HCT116 (cell line): ENCODE measurements around the gene CORO2A. TPM values are rescaled to one million over a fixed set of nuclear protein-coding genes. Genes with fewer than 3 reads are reported as not detected.

Experiments
- ATAC-seq: fragments of 200-7000 bp; cut with Tn5 transposase; 2 replicates; pipeline ENCODE4 v1.9.1; 2020; ENCODE audit warnings: mild to moderate bottlenecking, moderate library complexity
- BruUV-seq: library from RNA; stranded (reverse); fragments of 400-500 nt; replicated peaks from 2 replicates; lab custom pipeline; 2021; lab: Mats Ljungman, UMichigan
- CTCF ChIA-PET: fragments of 300-600 bp; sonication (Branson Sonifier 250); formaldehyde crosslinking; loops from one replicate; lab custom pipeline; 2021; ENCODE audit warnings: antibody characterized with exemption; lab: Charles Lee
- POLR2A ChIA-PET: fragments of 300-600, 350-600 bp; sonication (Branson Sonifier 250); formaldehyde crosslinking; loops from one replicate; lab custom pipeline; 2021; ENCODE audit warnings: antibody characterized with exemption; lab: Charles Lee
- RAD21 ChIA-PET, 2 experiments: fragments of 300-600 bp; sonication (Branson Sonifier 250); formaldehyde crosslinking; loops; one replicate each; lab custom pipeline; 2023; ENCODE audit warnings: low total read pairs in 2 of 2; ENCODE audit not compliant: uncharacterized antibody in 2 of 2, unreplicated experiment in 2 of 2, low non-redundant PET in 1 of 2; lab: Charles Lee
- DNase-seq: peaks from one replicate; pipeline ENCODE4 v3.0.0-alpha.2; 2010; ENCODE audit warnings: low read depth, low spot score
- H2AFZ ChIP-seq: fragments of 200-600 bp; shearing (Covaris generic), sonication (generic); 2 replicates; pipeline ENCODE4 v1.6.1; 2017; ENCODE audit warnings: low read depth, mixed run types, mixed read lengths, antibody characterized with exemption, low read length; ENCODE audit not compliant: poor library complexity, severe bottlenecking
- H3K27ac ChIP-seq: 2 replicates; pipeline ENCODE4 v1.5.1; 2012; ENCODE audit warnings: low read depth, low read length
- H3K27me3 ChIP-seq: fragments of 200-600 bp; sonication (generic); 2 replicates; pipeline ENCODE4 v1.6.1; 2016; ENCODE audit warnings: mixed run types, low read length, mixed read lengths; ENCODE audit not compliant: insufficient read depth
- H3K36me3 ChIP-seq, 2 experiments: fragments of 200-500 bp in 1 of 2; fragments of 200-600 bp in 1 of 2; sonication (Bioruptor generic) in 1 of 2; sonication (generic) in 1 of 2; 2 replicates each; pipeline versions ENCODE4 v1.5.1 to v1.6.1; 2014 to 2016; ENCODE audit warnings: low read length in 2 of 2, inconsistent platforms in 1 of 2, mixed read lengths in 1 of 2, mixed run types in 1 of 2; ENCODE audit not compliant: insufficient read depth in 2 of 2, control insufficient read depth in 1 of 2
- H3K4me1 ChIP-seq, 2 experiments: fragments of 200-600 bp in 1 of 2; sonication (generic) in 1 of 2; 2 replicates each; pipeline versions ENCODE4 v1.5.1 to v1.6.1; 2012 to 2017; ENCODE audit warnings: low read length in 2 of 2, inconsistent platforms in 1 of 2, mild to moderate bottlenecking in 1 of 2, mixed read lengths in 1 of 2, mixed run types in 1 of 2, moderate library complexity in 1 of 2; ENCODE audit not compliant: insufficient read depth in 2 of 2, control insufficient read depth in 1 of 2
- H3K4me2 ChIP-seq: fragments of 200-600 bp; sonication (generic); 2 replicates; pipeline ENCODE4 v1.6.1; 2017; ENCODE audit warnings: mixed run types, low read length, mixed read lengths
- H3K4me3 ChIP-seq, 2 experiments: fragments of 200-600 bp in 1 of 2; sonication (generic) in 1 of 2; replicated peaks in 1 of 2; 2 replicates each; pipeline ENCODE4 v1.5.1; 2011 to 2016; ENCODE audit warnings: low read length in 2 of 2, control low read depth in 1 of 2, low read depth in 1 of 2, mild to moderate bottlenecking in 1 of 2, mixed read lengths in 1 of 2, mixed run types in 1 of 2
- H3K79me2 ChIP-seq: fragments of 200-600 bp; sonication (generic); 2 replicates; pipeline ENCODE4 v1.6.1; 2017; ENCODE audit warnings: mild to moderate bottlenecking, mixed run types, low read length, moderate library complexity, mixed read lengths; ENCODE audit not compliant: insufficient read depth
- H3K9ac ChIP-seq: fragments of 200-600 bp; sonication (generic); 2 replicates; pipeline ENCODE4 v1.6.1; 2016; ENCODE audit warnings: low read length, mixed read lengths
- H3K9me2 ChIP-seq: fragments of 200-600 bp; sonication (generic), shearing (Covaris generic); 2 replicates; pipeline ENCODE4 v1.6.1; 2017; ENCODE audit warnings: mixed run types, mild to moderate bottlenecking, moderate library complexity; ENCODE audit not compliant: insufficient read depth
- H3K9me3 ChIP-seq, 2 experiments: fragments of 200-500 bp in 1 of 2; fragments of 200-600 bp in 1 of 2; sonication (Bioruptor generic) in 1 of 2; sonication (generic) in 1 of 2; 2 replicates each; pipeline ENCODE4 v1.6.1; 2014 to 2017; ENCODE audit warnings: low read length in 2 of 2, mixed read lengths in 2 of 2, inconsistent platforms in 1 of 2, low read depth in 1 of 2, mild to moderate bottlenecking in 1 of 2, mixed run types in 1 of 2, moderate library complexity in 1 of 2; ENCODE audit not compliant: control insufficient read depth in 1 of 2, insufficient read depth in 1 of 2
- H4K20me1 ChIP-seq: fragments of 200-600 bp; sonication (generic), shearing (Covaris generic); 2 replicates; pipeline ENCODE4 v1.6.1; 2017; ENCODE audit warnings: mixed run types, mild to moderate bottlenecking, moderate library complexity; ENCODE audit not compliant: insufficient read depth
- ATF3 ChIP-seq: IDR thresholded peaks from 2 replicates; pipeline ENCODE4 v1.6.1; 2012
- CBX3 ChIP-seq: IDR thresholded peaks from 2 replicates; pipeline ENCODE4 v1.6.1; 2012; ENCODE audit warnings: low read depth
- CEBPB ChIP-seq: IDR thresholded peaks from 2 replicates; pipeline ENCODE4 v1.6.1; 2012; ENCODE audit warnings: low read depth
- EGR1 ChIP-seq: IDR thresholded peaks from 2 replicates; pipeline ENCODE4 v1.6.1; 2012; ENCODE audit warnings: low read depth
- ELF1 ChIP-seq: IDR thresholded peaks from 2 replicates; pipeline ENCODE4 v1.6.1; 2012; ENCODE audit warnings: low read depth, borderline replicate concordance
- FOSL1 ChIP-seq: IDR thresholded peaks from 2 replicates; pipeline ENCODE4 v1.6.1; 2012; ENCODE audit warnings: low read depth
- RAD21 ChIP-seq: IDR thresholded peaks from 2 replicates; pipeline ENCODE4 v1.6.1; 2012; ENCODE audit warnings: low read depth, mild to moderate bottlenecking
- REST ChIP-seq: IDR thresholded peaks from 2 replicates; pipeline ENCODE4 v1.6.1; 2012; ENCODE audit warnings: low read depth
- SIN3A ChIP-seq: IDR thresholded peaks from 2 replicates; pipeline ENCODE4 v1.6.1; 2012; ENCODE audit warnings: low read depth
- SP1 ChIP-seq: IDR thresholded peaks from 2 replicates; pipeline ENCODE4 v1.6.1; 2012; ENCODE audit warnings: low read depth
- SRF ChIP-seq: IDR thresholded peaks from 2 replicates; pipeline ENCODE4 v1.6.1; 2012; ENCODE audit warnings: low read depth
- TCF7L2 ChIP-seq: IDR thresholded peaks from 2 replicates; pipeline ENCODE4 v1.7.0; 2011; ENCODE audit warnings: borderline replicate concordance, inconsistent platforms; ENCODE audit not compliant: insufficient read depth, insufficient read length; ENCODE audit errors: extremely low read depth
- YY1 ChIP-seq: IDR thresholded peaks from 2 replicates; pipeline ENCODE4 v1.6.1; 2011; ENCODE audit warnings: low read length, low read depth, moderate library complexity, mild to moderate bottlenecking; ENCODE audit not compliant: insufficient replicate concordance; ENCODE audit errors: extremely low read depth
- ZBTB33 ChIP-seq: IDR thresholded peaks from 2 replicates; pipeline ENCODE4 v1.6.1; 2011; ENCODE audit warnings: mild to moderate bottlenecking, low read length, moderate library complexity; ENCODE audit not compliant: insufficient replicate concordance; ENCODE audit errors: extremely low read depth
- ZFX ChIP-seq: fragments of 450-650 bp; IDR thresholded peaks from 2 replicates; pipeline ENCODE4 v1.6.1; 2017
- intact Hi-C: fragments of 100-400 bp; cut with micrococcal nuclease; formaldehyde crosslinking; loops from 2 replicates; pipeline ENCODE4 v1.10.0; 2022
- total RNA-seq: library from RNA; stranded (reverse); gene quantifications from one replicate; pipeline ENCODE4 v1.2.1, GENCODE V29; 2021; ENCODE audit not compliant: unreplicated experiment
- TF ChIP-seq, protein P1 (sequence below): IDR thresholded peaks from 2 replicates; pipeline ENCODE4 v1.6.1; 2012
- TF ChIP-seq, protein P2 (sequence below), 3 experiments: fragments of 200-600 bp in 1 of 3; sonication (generic) in 1 of 3; IDR thresholded peaks in 2 of 3; conservative IDR thresholded peaks in 1 of 3; 2 replicates each; pipeline ENCODE4 v1.5.1; 2012 to 2017; ENCODE audit warnings: low read depth in 2 of 3, low read length in 2 of 3, antibody characterized with exemption in 1 of 3, borderline replicate concordance in 1 of 3, control low read depth in 1 of 3, mild to moderate bottlenecking in 1 of 3, mixed read lengths in 1 of 3, mixed run types in 1 of 3, moderate library complexity in 1 of 3; ENCODE audit not compliant: insufficient read depth in 1 of 3

Gene CORO2A
- total RNA-seq, 1 experiment from 2014 or later, result 5.7 TPM

- no peaks in the 10 kb centered on the region for H3K79me2 ChIP-seq
Observed at GRCh38 chr9:98157372-98157771, 35.1 kb downstream of the CORO2A start.

More at GRCh38 chr9:98157372-98157771, 35.1 kb downstream of the CORO2A start:
- Histone ChIP-seq H3K4me1 (no peaks in the 10 kb centered on the region), H2AFZ (no peak overlapping the region), H3K4me2 (no peak overlapping the region), H3K27me3 (no peaks in the 10 kb centered on the region), H3K36me3 (no peaks in the 10 kb centered on the region), H4K20me1 (no peaks in the 10 kb centered on the region), H3K9me3 (no peaks in the 10 kb centered on the region), H3K9me2 (no peaks in the 10 kb centered on the region), H3K4me3 (no peak overlapping the region), H3K9ac (no peak overlapping the region), H3K27ac (no peak overlapping the region)
- intact Hi-C loops, result no loop called here
- RAD21 ChIA-PET, result no interaction called here
- BruUV-seq, result no TSS peak
- POLR2A ChIA-PET, result no interaction called here
- DNase-seq (no peak), ATAC-seq (no peak)
- TF ChIP-seq TCF7L2 (no peak), SIN3A (no peak), ELF1 (no peak), CEBPB (no peak), ATF3 (no peak), SP1 (no peak), ZFX (no peak), CBX3 (no peak), YY1 (no peak), SRF (no peak), FOSL1 (no peak), REST (no peak), EGR1 (no peak), RAD21 (no peak), ZBTB33 (no peak)
- TF ChIP-seq, protein P1, sequence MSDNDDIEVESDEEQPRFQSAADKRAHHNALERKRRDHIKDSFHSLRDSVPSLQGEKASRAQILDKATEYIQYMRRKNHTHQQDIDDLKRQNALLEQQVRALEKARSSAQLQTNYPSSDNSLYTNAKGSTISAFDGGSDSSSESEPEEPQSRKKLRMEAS, result no peak
- TF ChIP-seq, protein P2, sequence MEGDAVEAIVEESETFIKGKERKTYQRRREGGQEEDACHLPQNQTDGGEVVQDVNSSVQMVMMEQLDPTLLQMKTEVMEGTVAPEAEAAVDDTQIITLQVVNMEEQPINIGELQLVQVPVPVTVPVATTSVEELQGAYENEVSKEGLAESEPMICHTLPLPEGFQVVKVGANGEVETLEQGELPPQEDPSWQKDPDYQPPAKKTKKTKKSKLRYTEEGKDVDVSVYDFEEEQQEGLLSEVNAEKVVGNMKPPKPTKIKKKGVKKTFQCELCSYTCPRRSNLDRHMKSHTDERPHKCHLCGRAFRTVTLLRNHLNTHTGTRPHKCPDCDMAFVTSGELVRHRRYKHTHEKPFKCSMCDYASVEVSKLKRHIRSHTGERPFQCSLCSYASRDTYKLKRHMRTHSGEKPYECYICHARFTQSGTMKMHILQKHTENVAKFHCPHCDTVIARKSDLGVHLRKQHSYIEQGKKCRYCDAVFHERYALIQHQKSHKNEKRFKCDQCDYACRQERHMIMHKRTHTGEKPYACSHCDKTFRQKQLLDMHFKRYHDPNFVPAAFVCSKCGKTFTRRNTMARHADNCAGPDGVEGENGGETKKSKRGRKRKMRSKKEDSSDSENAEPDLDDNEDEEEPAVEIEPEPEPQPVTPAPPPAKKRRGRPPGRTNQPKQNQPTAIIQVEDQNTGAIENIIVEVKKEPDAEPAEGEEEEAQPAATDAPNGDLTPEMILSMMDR (IDR thresholded peaks at IDR 0.05 in 2 of 3, conservative IDR thresholded peaks at IDR 0.05 in 1 of 3; ENCODE audit: borderline replicate concordance in 1 of 3, insufficient read depth in 1 of 3, low read depth in 2 of 3, low read length in 2 of 3), result no peak
- CTCF ChIA-PET, result no interaction called here
